GM13976 (cell line): ENCODE results near the gene NME1.

Experiments used
- DNase-seq: peaks from one replicate; pipeline ENCODE4 v3.0.0; 2012; ENCODE audit warnings: low spot score
- CTCF ChIP-seq: IDR thresholded peaks from 2 replicates; pipeline ENCODE4 v1.5.1; 2012; ENCODE audit warnings: borderline replicate concordance, mild to moderate bottlenecking; ENCODE audit not compliant: insufficient read depth; ENCODE audit errors: extremely low read depth, missing control alignments, control extremely low read depth
- in situ Hi-C: fragments of 300-500 bp; cut with MboI; formaldehyde crosslinking; loops from one replicate; pipeline ENCODE4 v1.12.0; 2022; ENCODE audit warnings: low sequenced_read_pairs, mixed read lengths, inconsistent platforms; ENCODE audit not compliant: unreplicated experiment

The NME1 gene

GRCh38 chr17:51132964-51133319, 20.4 kb upstream of the NME1 start:
- in situ Hi-C loops, result no loop called here
- no peak for TF ChIP-seq CTCF
- peak; percentile 42 for DNase-seq

- in situ Hi-C loops, result no loop called here
- TF ChIP-seq CTCF, result no peak
- no peak for DNase-seq
These were observed 20.0 kb upstream of the NME1 start for GRCh38 chr17:51133365-51133764.

- TF ChIP-seq CTCF, result no peak
- no peak for DNase-seq
- in situ Hi-C loops, result no loop called here
These were observed 17.4 kb upstream of the NME1 start for GRCh38 chr17:51135956-51136355.

- DNase-seq, result no peak
- in situ Hi-C loops, result no loop called here
- TF ChIP-seq CTCF, result no peak
These were observed 10.8 kb upstream of the NME1 start for GRCh38 chr17:51142597-51142996.

- in situ Hi-C loops, result no loop called here
- TF ChIP-seq CTCF, result no peak
- no peak for DNase-seq
These were observed 8.9 kb upstream of the NME1 start for GRCh38 chr17:51144266-51145022.

GRCh38 chr17:51147650-51148049, 5.7 kb upstream of the NME1 start:
- no peak for TF ChIP-seq CTCF
- in situ Hi-C loops, result no loop called here
- no peak for DNase-seq
